Spleen (tissue), 11 donors: ENCODE results near the gene C6orf136. TPM values are rescaled to one million over a fixed set of nuclear protein-coding genes. Genes with fewer than 3 reads are reported as not detected.

ENCODE experiments used
- DNase-seq: peaks from one replicate; pipeline ENCODE4 v3.0.0-alpha.2; 2020
- H3K27ac ChIP-seq, 8 donors: fragments of 200-600 bp; sonication (generic) in 7 of 8; 1 replicate in 4 of 8; 2 replicates in 4 of 8; pipeline versions ENCODE4 v1.5.0 to v1.8.0; 2016 to 2021; ENCODE audit warnings: inconsistent platforms in 4 of 8, mild to moderate bottlenecking in 4 of 8, moderate library complexity in 1 of 8
- H3K27me3 ChIP-seq, 7 donors: fragments of 200-600 bp; sonication (generic) in 6 of 7; replicated peaks in 1 of 7; 1 replicate in 4 of 7; 2 replicates in 3 of 7; pipeline versions ENCODE4 v1.5.0 to v1.8.0; 2016 to 2021; ENCODE audit warnings: inconsistent platforms in 3 of 7, mild to moderate bottlenecking in 1 of 7
- H3K36me3 ChIP-seq, 6 donors: fragments of 200-600 bp; sonication (generic) in 5 of 6; 1 replicate in 4 of 6; 2 replicates in 2 of 6; pipeline versions ENCODE4 v1.5.0 to v1.8.0; 2016 to 2021; ENCODE audit warnings: inconsistent platforms in 2 of 6
- H3K4me1 ChIP-seq, 6 donors: fragments of 200-600 bp; sonication (generic) in 5 of 6; 1 replicate in 3 of 6; 2 replicates in 3 of 6; pipeline versions ENCODE4 v1.5.0 to v1.8.0; 2016 to 2021; ENCODE audit warnings: inconsistent platforms in 3 of 6
- H3K4me3 ChIP-seq, 8 donors: fragments of 200-600 bp; sonication (generic) in 7 of 8; 1 replicate in 4 of 8; 2 replicates in 4 of 8; pipeline versions ENCODE4 v1.5.0 to v1.8.0; 2016 to 2021; ENCODE audit warnings: inconsistent platforms in 4 of 8, mild to moderate bottlenecking in 4 of 8, moderate library complexity in 2 of 8
- H3K9me3 ChIP-seq, 8 donors: fragments of 200-600 bp; sonication (generic) in 7 of 8; 1 replicate in 4 of 8; 2 replicates in 4 of 8; pipeline versions ENCODE4 v1.5.0 to v1.8.0; 2016 to 2021; ENCODE audit warnings: inconsistent platforms in 4 of 8
- POLR2A ChIP-seq, 3 donors: fragments of 450-650 bp; IDR thresholded peaks; one replicate each; pipeline ENCODE4 v1.5.1; 2017; ENCODE audit warnings: antibody characterized with exemption in 3 of 3, mild to moderate bottlenecking in 1 of 3
- POLR2AphosphoS5 ChIP-seq, 3 donors: sonication (generic); formaldehyde crosslinking; IDR thresholded peaks; one replicate each; pipeline ENCODE4 v1.5.1; 2017; ENCODE audit warnings: antibody characterized with exemption in 3 of 3
- WGBS, 5 donors: extraction: QIAGEN DNeasy Blood & Tissue Kit in 3 of 5; methylation state at CpG; one replicate each; pipeline versions ENCODE4 v1.1.5 to v1.1.7; 2013 to 2018; 5-methylcytosine and 5-hydroxymethylcytosine counted together
- intact Hi-C: fragments of 100-400 bp; cut with DNase I; formaldehyde crosslinking; loops from one replicate; pipeline ENCODE4 v1.15.0; 2023; ENCODE audit warnings: low total_unique reads
- polyA plus RNA-seq, 3 donors: library from polyadenylated mRNA; stranded (reverse); fragments of 200-250 nt; gene quantifications; one replicate each; pipeline ENCODE4 v1.2.1, GENCODE V29; 2013
- total RNA-seq, 7 donors: library from RNA; depleted of rRNA in 3 of 7; stranded (reverse); fragments of >200 nt in 3 of 7; fragmentation: NEBNext Ultra II Directional in 4 of 7; extraction: Animal tissue kit (Norgen Biotek cat#: 25700) in 4 of 7; gene quantifications; one replicate each; pipeline versions ENCODE4 v1.1.0 to v1.2.1, GENCODE V29; 2016 to 2021
- TF ChIP-seq, protein P1 (sequence below), 11 experiments: fragments of 200-600 bp in 7 of 11; fragments of 450-650 bp in 4 of 11; sonication (generic) in 4 of 11; IDR thresholded peaks in 8 of 11; conservative IDR thresholded peaks in 3 of 11; 1 replicate in 7 of 11; 2 replicates in 4 of 11; pipeline versions ENCODE4 v1.4.0 to v1.8.0; 2016 to 2021; ENCODE audit warnings: antibody characterized with exemption in 11 of 11, inconsistent platforms in 4 of 11, mild to moderate bottlenecking in 1 of 11
- donor health status: healthy with polysubstance abuse.
- donor health status: DM: no; HTN: no; CAD: no; lungs with moderate emphysema.
- donor health status: DM: no; HTN: no; CAD: no.
- donor health status: Bipolar disorder and iron deficiency.
- donor health status: healthy.
- donor health status: DM: no; HTN: no; CAD: no.
- donor health status: DM: yes; HTN: yes; CAD: no.

C6orf136 gene
- total and polyA plus RNA-seq, 10 donors = 12.1 to 28.0 (median 18.3) TPM

DNA sequence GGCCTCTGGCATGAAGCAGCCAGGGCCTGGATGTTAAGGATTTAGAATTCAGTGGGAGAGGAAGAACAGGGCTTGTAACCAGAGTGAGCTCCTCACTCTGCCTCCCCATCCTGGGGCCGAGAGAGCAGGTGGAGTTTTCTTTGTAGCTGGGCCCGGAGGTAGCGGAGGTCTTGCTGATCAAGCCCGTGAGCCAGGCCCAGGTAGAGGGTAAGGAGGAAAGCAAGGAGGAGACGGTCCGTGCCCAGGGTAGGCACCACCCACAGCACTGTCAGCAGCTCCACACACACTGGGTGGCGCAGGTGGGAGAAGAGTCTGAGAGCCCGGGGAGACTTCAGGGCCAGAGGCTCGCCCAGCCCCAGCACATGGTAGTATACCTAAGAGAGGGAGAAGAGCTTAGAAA lies 41.6 kb downstream of the C6orf136 start:
- DNase-seq = peak; percentile 88
- Histone ChIP-seq H3K36me3 (peaks cover 0 to 7% (median 0%) of the 10 kb centered on the region in 6 donors), H3K4me1 (peaks cover 34 to 66% (median 48%) of the 10 kb centered on the region in 6 donors), H3K27ac (peak overlapping the region; percentile 93 to 100 (median 98)), H3K9me3 (no peaks in the 10 kb centered on the region), H3K27me3 (no peaks in the 10 kb centered on the region), H3K4me3 (peak overlapping the region in 7 of 8 donors; percentile 90 to 99 (median 95))
- TF ChIP-seq POLR2A (IDR thresholded peaks at IDR 0.05) (no peak), POLR2AphosphoS5 (IDR thresholded peaks at IDR 0.05) (peak in 1 of 3 donors; percentile 67)
- TF ChIP-seq, protein P1, sequence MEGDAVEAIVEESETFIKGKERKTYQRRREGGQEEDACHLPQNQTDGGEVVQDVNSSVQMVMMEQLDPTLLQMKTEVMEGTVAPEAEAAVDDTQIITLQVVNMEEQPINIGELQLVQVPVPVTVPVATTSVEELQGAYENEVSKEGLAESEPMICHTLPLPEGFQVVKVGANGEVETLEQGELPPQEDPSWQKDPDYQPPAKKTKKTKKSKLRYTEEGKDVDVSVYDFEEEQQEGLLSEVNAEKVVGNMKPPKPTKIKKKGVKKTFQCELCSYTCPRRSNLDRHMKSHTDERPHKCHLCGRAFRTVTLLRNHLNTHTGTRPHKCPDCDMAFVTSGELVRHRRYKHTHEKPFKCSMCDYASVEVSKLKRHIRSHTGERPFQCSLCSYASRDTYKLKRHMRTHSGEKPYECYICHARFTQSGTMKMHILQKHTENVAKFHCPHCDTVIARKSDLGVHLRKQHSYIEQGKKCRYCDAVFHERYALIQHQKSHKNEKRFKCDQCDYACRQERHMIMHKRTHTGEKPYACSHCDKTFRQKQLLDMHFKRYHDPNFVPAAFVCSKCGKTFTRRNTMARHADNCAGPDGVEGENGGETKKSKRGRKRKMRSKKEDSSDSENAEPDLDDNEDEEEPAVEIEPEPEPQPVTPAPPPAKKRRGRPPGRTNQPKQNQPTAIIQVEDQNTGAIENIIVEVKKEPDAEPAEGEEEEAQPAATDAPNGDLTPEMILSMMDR (IDR thresholded peaks at IDR 0.05 in 8 of 11, conservative IDR thresholded peaks at IDR 0.05 in 3 of 11) = no peak
- WGBS, 5 donors = 45 to 74% (median 69%) methylated on average over 9 of the region's 9 CpGs
- intact Hi-C loops = no loop called here

DNA sequence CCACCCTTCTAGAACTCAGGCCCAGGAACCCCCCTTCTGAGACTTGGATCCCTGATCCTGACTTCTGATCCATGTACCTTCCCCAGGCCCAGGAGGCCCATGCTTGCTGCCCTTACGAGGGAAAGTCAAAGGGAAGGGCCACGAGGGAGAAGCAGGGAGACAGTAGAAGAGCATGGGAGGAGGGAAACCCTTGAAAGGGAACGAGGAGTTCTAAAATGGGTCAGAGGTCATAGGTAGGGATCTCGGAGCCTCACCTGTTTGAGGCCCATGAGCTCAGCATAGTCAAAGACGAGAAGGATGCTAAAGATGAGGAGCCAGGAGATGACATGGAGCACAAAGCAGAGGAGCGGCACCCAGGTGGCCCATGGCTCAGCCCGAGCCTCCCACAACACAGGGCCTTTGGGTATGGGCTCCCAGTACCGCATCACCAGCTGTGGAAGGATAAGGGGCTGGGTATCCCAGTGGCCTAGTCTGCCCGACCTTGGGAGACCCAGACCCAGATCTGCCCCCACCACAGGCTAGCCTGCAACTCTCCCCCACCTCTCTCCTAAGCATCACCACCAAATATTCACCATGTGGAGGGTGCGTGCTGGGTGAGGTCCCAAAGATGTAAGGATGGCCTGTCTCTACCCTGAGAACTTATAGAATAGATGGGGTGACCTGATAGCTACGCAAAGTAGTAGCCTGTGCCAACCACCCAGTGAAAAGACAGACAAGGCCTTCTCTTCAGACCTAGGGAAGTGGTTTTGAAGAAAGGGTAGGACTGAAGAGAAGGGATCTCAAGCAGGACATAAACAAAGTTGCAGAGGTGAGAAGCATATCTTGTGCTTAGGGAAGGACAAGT lies 42.3 kb downstream of the C6orf136 start:
- intact Hi-C loops = no loop called here
- Histone ChIP-seq H3K9me3 (no peaks in the 10 kb centered on the region), H3K27ac (peak overlapping the region; percentile 93 to 100 (median 98)), H3K27me3 (no peaks in the 10 kb centered on the region), H3K4me3 (peak overlapping the region in 4 of 8 donors; percentile 72 to 98 (median 95)), H3K36me3 (peaks cover 0 to 7% (median 0%) of the 10 kb centered on the region in 6 donors), H3K4me1 (peaks cover 34 to 62% (median 48%) of the 10 kb centered on the region in 6 donors)
- WGBS, 5 donors = 80 to 86% (median 83%) methylated on average over 10 to 11 of the region's 11 CpGs
- DNase-seq = peak; percentile 77
- TF ChIP-seq POLR2AphosphoS5 (IDR thresholded peaks at IDR 0.05) = no peak
- TF ChIP-seq, protein P1 (IDR thresholded peaks at IDR 0.05 in 8 of 11, conservative IDR thresholded peaks at IDR 0.05 in 3 of 11) = no peak
- no peak for TF ChIP-seq POLR2A (IDR thresholded peaks at IDR 0.05)

DNA sequence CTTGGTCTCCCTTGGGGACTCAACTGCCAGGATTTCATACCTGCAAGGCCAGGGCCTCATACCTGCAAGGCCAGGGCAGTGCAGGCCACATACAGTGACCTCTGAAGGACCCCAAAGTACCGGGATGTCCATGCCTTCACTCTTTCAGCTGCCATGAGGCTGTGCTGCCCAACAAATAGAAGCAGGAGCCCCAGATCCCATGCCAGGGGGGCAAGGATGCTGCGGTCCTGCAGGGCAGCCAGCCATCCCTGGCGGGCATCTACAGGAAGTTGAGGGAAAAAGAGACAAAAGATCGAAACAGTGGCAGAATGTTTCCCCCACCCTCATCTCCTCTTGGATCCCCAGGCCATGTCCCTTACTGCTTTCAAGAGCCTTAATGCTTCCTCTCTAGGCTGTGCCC lies 43.1 kb downstream of the C6orf136 start:
- peaks cover 0 to 6% (median 0%) of the 10 kb centered on the region in 6 donors for H3K36me3 ChIP-seq
- H3K27ac ChIP-seq = peak overlapping the region; percentile 0 to 100 (median 98)
- peak; percentile 76 for DNase-seq
- H3K4me1 ChIP-seq = peaks cover 34 to 59% (median 47%) of the 10 kb centered on the region in 6 donors
- no peaks in the 10 kb centered on the region for H3K27me3 ChIP-seq
- intact Hi-C loops = no loop called here
- TF ChIP-seq, protein P1 (IDR thresholded peaks at IDR 0.05 in 8 of 11, conservative IDR thresholded peaks at IDR 0.05 in 3 of 11) = no peak
- TF ChIP-seq POLR2A (IDR thresholded peaks at IDR 0.05) (no peak), POLR2AphosphoS5 (IDR thresholded peaks at IDR 0.05) (no peak)
- H3K9me3 ChIP-seq = no peaks in the 10 kb centered on the region
- 18 to 38% (median 30%) methylated on average over 4 of the region's 4 CpGs for WGBS, 5 donors
- H3K4me3 ChIP-seq = peak overlapping the region in 7 of 8 donors; percentile 58 to 98 (median 69)
